Loucy (cell line): ENCODE measurements around the gene ANO8.

Source experiments
- H2AFZ ChIP-seq: fragments of 200-600 bp; sonication (generic); 2 replicates; pipeline ENCODE4 v1.6.0; 2016; ENCODE audit warnings: antibody characterized with exemption, mild to moderate bottlenecking, low read length, moderate library complexity
- H3F3A ChIP-seq: fragments of 200-600 bp; 2 replicates; pipeline ENCODE4 v1.6.0; 2016; ENCODE audit warnings: antibody characterized with exemption, low read depth, mild to moderate bottlenecking
- H3K27me3 ChIP-seq: fragments of 200-600 bp; sonication (generic); 2 replicates; pipeline ENCODE4 v1.6.1; 2014; ENCODE audit warnings: low read length, mild to moderate bottlenecking; ENCODE audit not compliant: insufficient read depth, poor library complexity, severe bottlenecking
- H3K36me3 ChIP-seq: fragments of 200-600 bp; sonication (generic); 2 replicates; pipeline ENCODE4 v1.6.1; 2016; ENCODE audit warnings: low read length; ENCODE audit not compliant: insufficient read depth
- H3K4me1 ChIP-seq: fragments of 200-600 bp; sonication (generic); 2 replicates; pipeline ENCODE4 v1.5.1; 2014; ENCODE audit warnings: low read length, mild to moderate bottlenecking; ENCODE audit not compliant: insufficient read depth, poor library complexity, severe bottlenecking
- H3K4me2 ChIP-seq: fragments of 200-600 bp; sonication (generic); 2 replicates; pipeline ENCODE4 v1.6.0; 2014; ENCODE audit warnings: antibody characterized with exemption, low read length, low read depth, mild to moderate bottlenecking; ENCODE audit not compliant: poor library complexity, severe bottlenecking
- H3K4me3 ChIP-seq: fragments of 200-600 bp; sonication (generic); 2 replicates; pipeline ENCODE4 v1.5.1; 2014; ENCODE audit warnings: low read length, mild to moderate bottlenecking, mixed read lengths; ENCODE audit not compliant: poor library complexity, severe bottlenecking
- H3K79me2 ChIP-seq: fragments of 200-600 bp; sonication (generic); 2 replicates; pipeline ENCODE4 v1.6.1; 2014; ENCODE audit warnings: low read length; ENCODE audit not compliant: insufficient read depth
- H3K9ac ChIP-seq: fragments of 200-600 bp; sonication (generic); 2 replicates; pipeline ENCODE4 v1.6.0; 2014; ENCODE audit warnings: mild to moderate bottlenecking, low read depth, low read length, moderate library complexity; ENCODE audit not compliant: poor library complexity, severe bottlenecking
- H3K9me2 ChIP-seq: fragments of 200-600 bp; sonication (generic); replicated peaks from 2 replicates; pipeline ENCODE4 v1.6.1; 2016; ENCODE audit warnings: low read depth, low read length, mixed read lengths
- H3K9me3 ChIP-seq: fragments of 200-600 bp; sonication (generic); 2 replicates; pipeline ENCODE4 v1.6.1; 2014; ENCODE audit warnings: mild to moderate bottlenecking, antibody characterized with exemption, low read length, low read depth; ENCODE audit not compliant: insufficient read depth
- H4K20me1 ChIP-seq: fragments of 200-600 bp; sonication (generic); 2 replicates; pipeline ENCODE4 v1.6.0; 2014; ENCODE audit warnings: antibody characterized with exemption, low read length, mild to moderate bottlenecking; ENCODE audit not compliant: insufficient read depth, poor library complexity, severe bottlenecking
- CTCF ChIP-seq: fragments of 200-600 bp; sonication (generic); conservative IDR thresholded peaks from 2 replicates; pipeline ENCODE4 v1.5.1; 2014; ENCODE audit warnings: mild to moderate bottlenecking, antibody characterized with exemption, low read length
- EZH2phosphoT487 ChIP-seq: fragments of 200-600 bp; IDR thresholded peaks from 2 replicates; pipeline ENCODE4 v1.6.1; 2018; ENCODE audit warnings: antibody characterized with exemption, mild to moderate bottlenecking, moderate library complexity, borderline replicate concordance

Gene ANO8, protein sequence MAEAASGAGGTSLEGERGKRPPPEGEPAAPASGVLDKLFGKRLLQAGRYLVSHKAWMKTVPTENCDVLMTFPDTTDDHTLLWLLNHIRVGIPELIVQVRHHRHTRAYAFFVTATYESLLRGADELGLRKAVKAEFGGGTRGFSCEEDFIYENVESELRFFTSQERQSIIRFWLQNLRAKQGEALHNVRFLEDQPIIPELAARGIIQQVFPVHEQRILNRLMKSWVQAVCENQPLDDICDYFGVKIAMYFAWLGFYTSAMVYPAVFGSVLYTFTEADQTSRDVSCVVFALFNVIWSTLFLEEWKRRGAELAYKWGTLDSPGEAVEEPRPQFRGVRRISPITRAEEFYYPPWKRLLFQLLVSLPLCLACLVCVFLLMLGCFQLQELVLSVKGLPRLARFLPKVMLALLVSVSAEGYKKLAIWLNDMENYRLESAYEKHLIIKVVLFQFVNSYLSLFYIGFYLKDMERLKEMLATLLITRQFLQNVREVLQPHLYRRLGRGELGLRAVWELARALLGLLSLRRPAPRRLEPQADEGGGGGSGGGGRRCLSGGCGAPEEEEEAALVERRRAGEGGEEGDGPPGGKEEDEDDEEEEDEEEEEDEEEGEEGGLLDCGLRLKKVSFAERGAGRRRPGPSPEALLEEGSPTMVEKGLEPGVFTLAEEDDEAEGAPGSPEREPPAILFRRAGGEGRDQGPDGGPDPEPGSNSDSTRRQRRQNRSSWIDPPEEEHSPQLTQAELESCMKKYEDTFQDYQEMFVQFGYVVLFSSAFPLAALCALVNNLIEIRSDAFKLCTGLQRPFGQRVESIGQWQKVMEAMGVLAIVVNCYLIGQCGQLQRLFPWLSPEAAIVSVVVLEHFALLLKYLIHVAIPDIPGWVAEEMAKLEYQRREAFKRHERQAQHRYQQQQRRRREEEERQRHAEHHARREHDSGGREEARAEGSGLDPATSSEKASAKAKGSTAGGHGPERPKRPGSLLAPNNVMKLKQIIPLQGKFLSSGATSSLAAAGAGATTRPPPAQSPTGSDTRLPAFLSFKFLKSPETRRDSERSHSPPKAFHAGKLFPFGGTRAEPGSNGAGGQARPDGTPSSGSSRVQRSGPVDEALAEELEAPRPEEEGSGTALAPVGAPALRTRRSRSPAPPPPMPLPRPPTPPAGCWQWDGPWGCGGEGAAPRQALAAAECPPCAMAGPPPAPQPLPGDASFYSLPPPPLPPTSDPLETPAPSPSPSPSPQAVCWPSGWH

DNA sequence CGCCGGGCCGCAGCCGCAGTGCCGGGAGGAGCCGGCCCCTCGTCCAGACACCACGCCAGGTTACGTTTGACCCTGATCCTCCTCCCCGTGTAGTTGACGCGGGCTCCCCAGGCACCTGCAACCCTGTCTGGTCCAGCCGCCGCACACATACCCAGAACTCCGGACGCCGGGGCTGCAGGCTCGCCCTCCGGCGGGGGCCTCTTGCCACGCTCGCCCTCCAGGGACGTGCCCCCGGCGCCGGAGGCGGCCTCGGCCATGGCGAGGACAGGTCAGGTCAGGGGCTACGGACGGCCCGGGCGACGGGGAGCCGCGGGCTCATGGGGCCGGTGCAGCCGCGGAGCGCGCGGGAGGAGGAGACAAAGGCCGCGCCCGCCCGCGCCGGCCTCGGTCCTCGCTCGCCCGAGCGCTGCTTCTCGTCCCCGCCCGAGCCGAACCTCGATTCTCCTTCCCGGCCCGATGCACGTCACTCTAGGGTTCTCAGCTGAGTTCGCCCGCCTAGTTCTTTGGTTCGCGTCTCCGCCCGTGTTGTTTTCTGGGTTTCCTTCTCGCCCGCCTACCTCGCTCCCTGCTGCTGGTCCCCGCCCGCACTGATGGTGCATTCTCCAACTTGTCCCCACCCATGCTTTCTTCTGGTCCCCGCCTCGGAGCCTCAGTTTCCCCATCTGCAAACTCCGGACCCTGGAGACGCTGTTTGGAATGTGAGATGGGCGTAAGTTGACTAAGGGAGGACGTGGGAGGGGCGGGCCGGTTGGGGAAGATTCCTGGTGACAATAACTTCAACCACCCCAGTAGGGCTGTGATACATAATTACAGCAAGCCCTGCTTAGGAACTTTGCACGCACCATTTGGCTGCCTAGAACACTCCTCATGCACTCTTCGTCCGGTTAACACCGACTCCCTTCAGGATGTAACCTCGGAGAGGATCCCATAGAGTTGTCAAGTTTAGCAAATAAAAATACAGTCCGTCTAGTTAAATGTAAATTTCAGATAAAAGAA lies at the start of gene ANO8:
Gene ANO8 (minus strand): TSS at position 442 of the 996 bp plus-strand sequence. CDS start 185 bp downstream, at position 257.
- Histone ChIP-seq H2AFZ (peak within 1 kb of the TSS; percentile 97), H3K4me3 (peak within 1 kb of the TSS; percentile 95), H3K9me3 (no peaks in the 10 kb centered on the region), H3K4me2 (peak within 1 kb of the TSS; percentile 64), H3K9ac (peak within 1 kb of the TSS; percentile 87), H3K27me3 (no peaks in the 10 kb centered on the region), H3F3A (peaks cover 6% of the 10 kb centered on the region; the same call in 1 of the 2 replicates), H3K4me1 (peaks cover 27% of the 10 kb centered on the region), H3K79me2 (peaks cover 19% of the 10 kb centered on the region; the same call in 1 of the 2 replicates), H3K9me2 (no peaks in the 10 kb centered on the region), H4K20me1 (peaks cover 6% of the 10 kb centered on the region), H3K36me3 (no peaks in the 10 kb centered on the region)
- no peak for TF ChIP-seq EZH2phosphoT487
- no peak for TF ChIP-seq CTCF

- H3K9ac ChIP-seq: no peak overlapping the region
Measured at GRCh38 chr19:17380426-17381138, 45.9 kb upstream of the ANO8 start.

More at GRCh38 chr19:17380426-17381138, 45.9 kb upstream of the ANO8 start:
- H3K4me1 ChIP-seq: peaks cover 5% of the 10 kb centered on the region
- H2AFZ ChIP-seq: no peak overlapping the region
- H3K27me3 ChIP-seq: no peaks in the 10 kb centered on the region
- H3K4me2 ChIP-seq: no peak overlapping the region
- no peaks in the 10 kb centered on the region for H3K36me3 ChIP-seq
- no peaks in the 10 kb centered on the region for H3F3A ChIP-seq
- H3K79me2 ChIP-seq: no peaks in the 10 kb centered on the region
- no peaks in the 10 kb centered on the region for H3K9me3 ChIP-seq
- TF ChIP-seq EZH2phosphoT487 (no peak), CTCF (no peak)
- H3K4me3 ChIP-seq: no peak overlapping the region
- no peaks in the 10 kb centered on the region for H3K9me2 ChIP-seq
- H4K20me1 ChIP-seq: no peaks in the 10 kb centered on the region
